ENCODE data around the gene PGP. TPM values are rescaled to one million over a fixed set of nuclear protein-coding genes. Genes with fewer than 3 reads are reported as not detected.

Gene PGP
- total and polyA plus RNA-seq, 10 of the 15 experiments (the other 5 are each of a cell fraction or from before 2014, with no cell fraction given) = 0.42 to 28.0 (median 12.1) TPM

DNA sequence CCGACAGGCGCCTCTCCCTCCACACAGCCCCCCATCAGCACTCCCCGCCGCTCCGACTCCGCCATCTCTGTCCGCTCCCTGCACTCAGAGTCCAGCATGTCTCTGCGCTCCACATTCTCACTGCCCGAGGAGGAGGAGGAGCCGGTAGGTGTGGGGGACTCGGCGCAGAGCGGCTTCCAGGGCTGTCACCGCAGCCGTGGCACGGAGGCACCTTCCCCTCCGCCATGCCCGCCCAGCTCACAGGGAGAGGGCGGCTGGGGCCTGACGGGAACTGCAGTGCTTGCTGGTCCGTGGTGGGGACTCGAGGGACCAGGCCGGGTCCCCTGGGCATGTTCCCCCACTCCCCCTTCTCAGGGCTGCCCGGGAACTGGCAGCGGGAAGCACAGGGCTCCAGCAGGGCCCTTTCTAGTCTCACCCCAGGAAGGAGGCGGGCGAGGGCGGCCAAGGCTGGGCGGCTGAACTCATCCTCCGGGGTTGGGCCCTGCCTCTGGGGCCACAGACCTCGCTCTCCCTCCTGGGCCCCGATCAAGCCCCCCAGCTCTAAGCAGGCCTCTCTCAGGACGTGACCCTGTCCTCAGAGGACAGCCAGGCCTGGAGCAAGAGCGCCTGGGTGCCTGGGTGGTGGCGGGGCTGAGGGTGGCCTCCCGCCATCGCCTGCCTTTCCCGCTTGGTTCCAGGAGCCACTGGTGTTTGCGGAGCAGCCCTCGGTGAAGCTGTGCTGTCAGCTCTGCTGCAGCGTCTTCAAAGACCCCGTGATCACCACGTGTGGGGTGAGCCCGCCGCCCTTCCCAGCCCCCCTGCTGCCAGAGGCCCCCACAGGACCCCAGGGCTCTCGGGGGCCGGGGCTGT, 43.8 kb downstream of the PGP start:
- no peaks in the 10 kb centered on the region for H3K4me1 ChIP-seq (ENCODE audit: control insufficient read depth, insufficient read depth, low read length)
- H3K27ac ChIP-seq (ENCODE audit: control insufficient read depth, insufficient read depth) = no peak overlapping the region
- ChIA-PET CTCF (no interaction called here), POLR2A (no interaction called here), RAD21 (ENCODE audit: unreplicated experiment) (no interaction called here), SMC1A (ENCODE audit: uncharacterized antibody, unreplicated experiment) (no interaction called here)
- DNase-seq (ENCODE audit: low read depth, low spot score) = no peak
- H3K4me2 ChIP-seq (ENCODE audit: control insufficient read depth, insufficient read depth) = no peak overlapping the region
- H3K9me3 ChIP-seq (replicated peaks; ENCODE audit: control insufficient read depth, insufficient read depth, low read length) = no peaks in the 10 kb centered on the region
- in situ Hi-C loops (cut with MboI) = no loop called here
- no peak for ATAC-seq
- no peaks in the 10 kb centered on the region for H3K27me3 ChIP-seq (replicated peaks in 1 of 2; ENCODE audit: control insufficient read depth in 2 of 2, insufficient read depth in 2 of 2, low read length in 1 of 2)
- peaks cover 10 to 23% of the 10 kb centered on the region in 2 experiments; a peak in 3 of 4 replicates for H3K36me3 ChIP-seq (ENCODE audit: control insufficient read depth in 2 of 2, insufficient read depth in 2 of 2, low read length in 1 of 2)
- no peaks in the 10 kb centered on the region for H3K79me2 ChIP-seq (ENCODE audit: control insufficient read depth, insufficient read depth, low read length)
- no TSS peak for BruUV-seq (replicated peaks)
- no peak overlapping the region for H3K4me3 ChIP-seq
- TF ChIP-seq ASH2L (IDR thresholded peaks at IDR 0.05; ENCODE audit: borderline replicate concordance, low read depth) (no peak), JUNB (IDR thresholded peaks at IDR 0.05) (no peak), CBX3 (IDR thresholded peaks at IDR 0.05; ENCODE audit: borderline replicate concordance, low read depth) (no peak), CHD1 (IDR thresholded peaks at IDR 0.05; ENCODE audit: low read depth, low read length) (no peak), POLR2A (IDR thresholded peaks at IDR 0.05; ENCODE audit: low read depth, low read length) (peak; percentile 13; the same call in 1 of the 2 replicates), CHD4 (IDR thresholded peaks at IDR 0.05) (no peak)
- TF ChIP-seq, protein P1, sequence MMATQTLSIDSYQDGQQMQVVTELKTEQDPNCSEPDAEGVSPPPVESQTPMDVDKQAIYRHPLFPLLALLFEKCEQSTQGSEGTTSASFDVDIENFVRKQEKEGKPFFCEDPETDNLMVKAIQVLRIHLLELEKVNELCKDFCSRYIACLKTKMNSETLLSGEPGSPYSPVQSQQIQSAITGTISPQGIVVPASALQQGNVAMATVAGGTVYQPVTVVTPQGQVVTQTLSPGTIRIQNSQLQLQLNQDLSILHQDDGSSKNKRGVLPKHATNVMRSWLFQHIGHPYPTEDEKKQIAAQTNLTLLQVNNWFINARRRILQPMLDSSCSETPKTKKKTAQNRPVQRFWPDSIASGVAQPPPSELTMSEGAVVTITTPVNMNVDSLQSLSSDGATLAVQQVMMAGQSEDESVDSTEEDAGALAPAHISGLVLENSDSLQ (IDR thresholded peaks at IDR 0.05) = no peak
- H4K20me1 ChIP-seq (ENCODE audit: control insufficient read depth, insufficient read depth) = no peaks in the 10 kb centered on the region
- no peak overlapping the region for H3K9ac ChIP-seq (ENCODE audit: control insufficient read depth, insufficient read depth, low read length)
- no peak overlapping the region for H2AFZ ChIP-seq (ENCODE audit: control insufficient read depth, low read depth, low read length)
- WGBS (ENCODE audit: insufficient coverage, insufficient replicate concordance, low lambda C conversion rate, missing lambda C conversion rate) = 91% methylated on average over 38 of the region's 47 CpGs
- intact Hi-C loops (cut with micrococcal nuclease; ENCODE audit: unreplicated experiment) = no loop called here
- no peak for FAIRE-seq
